ENCODE data around the gene ME2.

DNA sequence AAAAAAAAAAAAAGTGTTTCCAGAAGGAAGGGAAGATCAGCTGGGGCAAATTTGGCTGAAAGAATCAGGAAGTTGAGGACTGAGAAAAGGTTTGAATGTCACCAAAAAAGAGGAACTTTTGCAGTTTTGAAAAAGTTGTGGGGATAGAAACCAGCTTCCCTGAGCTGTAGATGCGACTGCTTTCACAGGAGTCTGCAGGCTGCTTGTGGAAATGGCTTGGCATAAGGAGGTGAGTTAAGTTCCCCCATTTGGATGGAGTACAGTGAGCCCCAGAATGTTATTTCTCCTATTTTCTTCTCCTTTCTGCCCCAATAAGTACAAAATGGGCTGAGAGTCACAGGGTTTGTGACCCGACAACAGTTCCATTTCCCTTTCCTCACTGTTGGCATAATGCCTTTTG, 16.5 kb upstream of the ME2 start:
- TF ChIP-seq, protein P1, sequence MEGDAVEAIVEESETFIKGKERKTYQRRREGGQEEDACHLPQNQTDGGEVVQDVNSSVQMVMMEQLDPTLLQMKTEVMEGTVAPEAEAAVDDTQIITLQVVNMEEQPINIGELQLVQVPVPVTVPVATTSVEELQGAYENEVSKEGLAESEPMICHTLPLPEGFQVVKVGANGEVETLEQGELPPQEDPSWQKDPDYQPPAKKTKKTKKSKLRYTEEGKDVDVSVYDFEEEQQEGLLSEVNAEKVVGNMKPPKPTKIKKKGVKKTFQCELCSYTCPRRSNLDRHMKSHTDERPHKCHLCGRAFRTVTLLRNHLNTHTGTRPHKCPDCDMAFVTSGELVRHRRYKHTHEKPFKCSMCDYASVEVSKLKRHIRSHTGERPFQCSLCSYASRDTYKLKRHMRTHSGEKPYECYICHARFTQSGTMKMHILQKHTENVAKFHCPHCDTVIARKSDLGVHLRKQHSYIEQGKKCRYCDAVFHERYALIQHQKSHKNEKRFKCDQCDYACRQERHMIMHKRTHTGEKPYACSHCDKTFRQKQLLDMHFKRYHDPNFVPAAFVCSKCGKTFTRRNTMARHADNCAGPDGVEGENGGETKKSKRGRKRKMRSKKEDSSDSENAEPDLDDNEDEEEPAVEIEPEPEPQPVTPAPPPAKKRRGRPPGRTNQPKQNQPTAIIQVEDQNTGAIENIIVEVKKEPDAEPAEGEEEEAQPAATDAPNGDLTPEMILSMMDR (IDR thresholded peaks at IDR 0.05), result no peak
- TF ChIP-seq POLR2A (IDR thresholded peaks at IDR 0.05), result no peak
